GM19025 (cell line): Measurements from ENCODE around the gene PLD4.

ENCODE experiments used
- ATAC-seq: cut with Tn5 transposase; IDR thresholded peaks from one replicate; pipeline ENCODE4 v1.9.1; 2021; ENCODE audit warnings: mild to moderate bottlenecking, low read depth, moderate library complexity; ENCODE audit not compliant: unreplicated experiment

PLD4 gene

GRCh38 chr14:104927432-104927816 lies 2.7 kb downstream of the PLD4 start:
- no peak for ATAC-seq

- ATAC-seq = no peak
These were observed 3.2 kb downstream of the PLD4 start for GRCh38 chr14:104927901-104928300.

GRCh38 chr14:104928391-104929133 lies 3.9 kb downstream of the PLD4 start:
- no peak for ATAC-seq

GRCh38 chr14:104929268-104930230 lies 4.9 kb downstream of the PLD4 start:
- ATAC-seq = no peak

GRCh38 chr14:104930526-104931303 lies 6.0 kb downstream of the PLD4 start:
- ATAC-seq = no peak

GRCh38 chr14:104931304-104931770 lies 6.7 kb downstream of the PLD4 start:
- ATAC-seq = no peak

GRCh38 chr14:104931771-104932675 lies 7.3 kb downstream of the PLD4 start:
- ATAC-seq = no peak

GRCh38 chr14:104932676-104933631 lies 8.3 kb downstream of the PLD4 start:
- no peak for ATAC-seq

- no peak for ATAC-seq
These were observed 9.4 kb downstream of the PLD4 start for GRCh38 chr14:104933746-104934733.

- no peak for ATAC-seq
These were observed 10.5 kb downstream of the PLD4 start for GRCh38 chr14:104935026-104935650.

- no peak for ATAC-seq
These were observed 11.3 kb downstream of the PLD4 start for GRCh38 chr14:104935955-104936354.

- ATAC-seq = no peak
These were observed 11.9 kb downstream of the PLD4 start for GRCh38 chr14:104936361-104937155.

GRCh38 chr14:104937161-104937560 lies 12.5 kb downstream of the PLD4 start:
- no peak for ATAC-seq

- ATAC-seq = no peak
These were observed 13.2 kb downstream of the PLD4 start for GRCh38 chr14:104937694-104938365.

GRCh38 chr14:104938436-104938835 lies 13.8 kb downstream of the PLD4 start:
- no peak for ATAC-seq

- no peak for ATAC-seq
These were observed 14.3 kb downstream of the PLD4 start for GRCh38 chr14:104938960-104939359.
